Esophagus squamous epithelium (tissue), 5 donors: Measurements from ENCODE around the gene CRYBA4. TPM values are rescaled to one million over a fixed set of nuclear protein-coding genes. Genes with fewer than 3 reads are reported as not detected.

ENCODE experiments used
- DNase-seq: peaks from one replicate; lab custom pipeline; 2025; lab: John Stamatoyannopoulos, UW
- H3K27ac ChIP-seq, 4 donors: fragments of 200-600 bp; sonication (generic); one replicate each; pipeline ENCODE4 v1.5.1; 2016 to 2019; ENCODE audit warnings: mild to moderate bottlenecking in 1 of 4
- H3K27me3 ChIP-seq, 4 donors: fragments of 200-600 bp; sonication (generic); 1 replicate in 3 of 4; 2 replicates in 1 of 4; pipeline versions ENCODE4 v1.5.1 to v1.6.0; 2017 to 2021; ENCODE audit warnings: antibody characterized with exemption in 1 of 4
- H3K36me3 ChIP-seq, 3 donors: fragments of 200-600 bp; sonication (generic); one replicate each; pipeline ENCODE4 v1.5.1; 2016 to 2019
- H3K4me1 ChIP-seq, 3 donors: fragments of 200-600 bp; sonication (generic); one replicate each; pipeline ENCODE4 v1.5.1; 2017 to 2019
- H3K4me3 ChIP-seq, 4 donors: fragments of 200-600 bp; sonication (generic); 1 replicate in 3 of 4; 2 replicates in 1 of 4; pipeline ENCODE4 v1.5.1; 2016 to 2019; ENCODE audit warnings: mild to moderate bottlenecking in 2 of 4, moderate library complexity in 1 of 4
- H3K9me3 ChIP-seq, 3 donors: fragments of 200-600 bp; sonication (generic); one replicate each; pipeline ENCODE4 v1.5.1; 2016 to 2019
- POLR2A ChIP-seq, 4 donors: fragments of 450-650 bp; IDR thresholded peaks; one replicate each; pipeline ENCODE4 v1.6.1; 2017; ENCODE audit warnings: antibody characterized with exemption in 4 of 4, mild to moderate bottlenecking in 4 of 4, moderate library complexity in 3 of 4
- WGBS, 2 donors: methylation state at CpG; one replicate each; pipeline ENCODE4 v1.1.5; 2018; 5-methylcytosine and 5-hydroxymethylcytosine counted together
- intact Hi-C: fragments of 100-400 bp; cut with DNase I; formaldehyde crosslinking; loops from one replicate; pipeline ENCODE4 v1.15.0; 2022
- total RNA-seq, 4 donors: library from RNA; depleted of rRNA; stranded (reverse); fragments of >200 nt; gene quantifications; one replicate each; pipeline ENCODE4 v1.1.0, GENCODE V29; 2016
- TF ChIP-seq, protein P1 (sequence below), 6 experiments: fragments of 450-650 bp in 4 of 6; fragments of 200-600 bp in 2 of 6; sonication (generic) in 2 of 6; IDR thresholded peaks; one replicate each; pipeline ENCODE4 v1.5.1; 2016 to 2019; ENCODE audit warnings: antibody characterized with exemption in 6 of 6, mild to moderate bottlenecking in 4 of 6, moderate library complexity in 4 of 6
- donor health status: DM: yes; HTN: yes; CAD: no.

The CRYBA4 gene
- total RNA-seq, 4 donors from 2014 or later: not detected

DNA sequence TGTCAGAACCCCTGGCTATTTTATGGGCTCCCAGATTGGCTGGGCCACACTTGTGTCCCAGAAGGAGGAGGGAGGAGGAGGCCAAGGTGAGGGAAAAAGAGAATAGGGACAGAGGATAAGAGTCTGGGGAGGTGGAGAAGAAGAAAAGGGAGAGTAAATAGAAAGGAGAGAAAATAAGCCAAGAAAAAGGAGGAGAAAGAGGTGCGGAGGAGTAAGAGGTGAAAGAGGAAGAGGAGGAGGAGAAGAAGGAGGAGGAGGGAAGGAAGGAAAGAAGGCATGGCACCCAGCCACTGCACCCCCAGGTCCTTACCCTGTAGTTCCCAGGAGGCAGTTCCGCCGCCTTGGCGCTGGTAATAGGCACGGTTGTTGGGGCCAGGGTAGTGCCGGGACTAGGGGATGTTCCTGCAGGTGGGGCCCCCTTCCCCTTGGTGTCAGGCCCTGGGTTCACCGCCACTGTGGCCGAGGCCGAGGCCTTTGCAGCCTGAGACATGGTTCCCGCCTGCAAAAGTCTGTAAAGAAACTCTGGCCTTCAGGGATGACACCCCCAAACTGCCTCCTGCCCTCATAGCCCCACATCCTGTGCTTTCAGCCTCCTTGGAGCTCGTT, 5.8 kb upstream of the CRYBA4 start:
- TF ChIP-seq, protein P1, sequence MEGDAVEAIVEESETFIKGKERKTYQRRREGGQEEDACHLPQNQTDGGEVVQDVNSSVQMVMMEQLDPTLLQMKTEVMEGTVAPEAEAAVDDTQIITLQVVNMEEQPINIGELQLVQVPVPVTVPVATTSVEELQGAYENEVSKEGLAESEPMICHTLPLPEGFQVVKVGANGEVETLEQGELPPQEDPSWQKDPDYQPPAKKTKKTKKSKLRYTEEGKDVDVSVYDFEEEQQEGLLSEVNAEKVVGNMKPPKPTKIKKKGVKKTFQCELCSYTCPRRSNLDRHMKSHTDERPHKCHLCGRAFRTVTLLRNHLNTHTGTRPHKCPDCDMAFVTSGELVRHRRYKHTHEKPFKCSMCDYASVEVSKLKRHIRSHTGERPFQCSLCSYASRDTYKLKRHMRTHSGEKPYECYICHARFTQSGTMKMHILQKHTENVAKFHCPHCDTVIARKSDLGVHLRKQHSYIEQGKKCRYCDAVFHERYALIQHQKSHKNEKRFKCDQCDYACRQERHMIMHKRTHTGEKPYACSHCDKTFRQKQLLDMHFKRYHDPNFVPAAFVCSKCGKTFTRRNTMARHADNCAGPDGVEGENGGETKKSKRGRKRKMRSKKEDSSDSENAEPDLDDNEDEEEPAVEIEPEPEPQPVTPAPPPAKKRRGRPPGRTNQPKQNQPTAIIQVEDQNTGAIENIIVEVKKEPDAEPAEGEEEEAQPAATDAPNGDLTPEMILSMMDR (IDR thresholded peaks at IDR 0.05): no peak
- no peak for TF ChIP-seq POLR2A (IDR thresholded peaks at IDR 0.05)
- no peak overlapping the region for H3K4me3 ChIP-seq
- 80 to 81% methylated on average over 11 of the region's 11 CpGs for WGBS, 2 donors
- peaks cover 0 to 20% (median 0%) of the 10 kb centered on the region in 3 donors for H3K4me1 ChIP-seq
- H3K9me3 ChIP-seq: no peaks in the 10 kb centered on the region
- intact Hi-C loops: no loop called here
- peaks cover 0 to 60% (median 2%) of the 10 kb centered on the region in 4 donors for H3K27me3 ChIP-seq
- DNase-seq: no peak
- no peaks in the 10 kb centered on the region for H3K36me3 ChIP-seq
- H3K27ac ChIP-seq: no peak overlapping the region

DNA sequence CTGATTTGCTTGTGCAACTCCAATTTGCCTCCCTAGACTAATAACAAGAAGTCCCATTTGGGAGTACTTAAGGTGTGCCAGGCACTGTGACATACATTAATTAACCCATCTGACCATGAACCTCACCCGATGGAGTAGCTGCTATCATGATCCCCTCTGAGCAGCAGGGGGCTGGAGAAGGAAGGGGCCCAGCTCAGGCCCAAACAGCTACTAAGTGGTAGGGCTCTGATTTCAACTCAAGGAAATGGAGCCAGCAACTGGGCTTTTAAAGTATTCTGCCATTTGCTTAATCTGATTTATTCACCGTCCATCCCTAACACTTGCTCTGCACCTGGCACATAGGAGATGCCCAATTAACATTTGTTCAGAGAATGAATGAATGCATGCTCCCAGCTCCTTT, 5.1 kb upstream of the CRYBA4 start:
- no peak overlapping the region for H3K4me3 ChIP-seq
- no peak for TF ChIP-seq POLR2A (IDR thresholded peaks at IDR 0.05)
- TF ChIP-seq, protein P1 (IDR thresholded peaks at IDR 0.05): no peak
- intact Hi-C loops: no loop called here
- H3K27me3 ChIP-seq: peaks cover 0 to 63% (median 2%) of the 10 kb centered on the region in 4 donors
- H3K27ac ChIP-seq: no peak overlapping the region
- 53 to 86% methylated on average over 2 of the region's 2 CpGs for WGBS, 2 donors
- no peak for DNase-seq
- no peaks in the 10 kb centered on the region for H3K36me3 ChIP-seq
- no peaks in the 10 kb centered on the region for H3K9me3 ChIP-seq
- peaks cover 0 to 20% (median 0%) of the 10 kb centered on the region in 3 donors for H3K4me1 ChIP-seq

DNA sequence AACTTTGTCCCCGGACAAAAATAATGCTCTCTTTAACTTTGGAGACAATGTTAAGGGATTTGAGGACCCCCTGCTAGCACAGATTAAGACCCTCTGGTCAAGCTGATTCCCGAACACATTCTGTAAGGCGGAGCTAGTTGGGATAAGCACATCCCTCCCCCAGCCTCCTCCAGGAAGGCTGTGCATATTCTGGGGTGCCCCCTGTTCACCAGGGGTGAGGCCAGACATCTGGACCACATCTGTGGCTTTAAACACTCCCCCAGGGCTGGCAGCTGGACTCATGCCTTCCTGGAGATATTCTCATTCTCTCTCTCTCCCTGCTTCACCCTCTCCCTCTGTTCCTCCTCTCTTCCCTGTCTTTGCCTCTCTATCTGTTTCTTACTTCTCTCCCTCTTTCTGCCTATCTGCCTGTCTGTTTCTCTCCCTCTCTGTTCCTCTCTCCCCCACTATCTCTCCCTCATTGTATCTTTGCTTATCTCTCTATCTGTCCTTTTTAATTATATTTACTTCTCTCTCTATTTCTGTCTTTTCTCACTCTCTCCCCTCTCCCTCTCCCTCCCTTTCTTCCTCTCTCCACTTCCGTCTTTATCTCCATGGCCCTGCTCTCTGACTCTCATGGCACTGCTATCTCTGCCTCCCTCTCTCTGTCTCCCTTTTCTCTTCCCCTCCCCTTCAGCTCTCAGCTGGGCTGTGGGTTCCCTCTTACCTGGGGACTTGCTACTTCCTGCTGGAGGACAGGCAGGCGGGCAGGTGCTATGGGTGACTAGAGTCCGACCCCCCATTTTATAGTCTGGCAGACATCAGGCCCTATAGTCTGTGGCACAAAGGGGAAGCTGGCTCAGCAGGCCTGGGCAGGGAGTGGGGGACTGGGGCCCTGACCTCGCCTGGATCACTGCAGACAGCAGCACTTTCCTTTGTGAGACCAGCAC, 4.2 kb upstream of the CRYBA4 start, which contains the start of gene CRYBB1:
CRYBB1 (minus strand) TSS at position 757 of the 929 bp plus-strand sequence. CDS start 1,708 bp downstream, outside the sequence.
- no peak for DNase-seq
- Histone ChIP-seq H3K9me3 (no peaks in the 10 kb centered on the region), H3K36me3 (no peaks in the 10 kb centered on the region), H3K27ac (peak within 1 kb of the TSS in 2 of 4 donors; percentile 26 to 52), H3K4me3 (no peak within 1 kb of the TSS), H3K4me1 (peaks cover 0 to 20% (median 0%) of the 10 kb centered on the region in 3 donors), H3K27me3 (peaks cover 0 to 58% (median 2%) of the 10 kb centered on the region in 4 donors)
- 60 to 65% methylated on average over 6 to 7 of the region's 7 CpGs for WGBS, 2 donors
- intact Hi-C loops: no loop called here
- TF ChIP-seq, protein P1 (IDR thresholded peaks at IDR 0.05): no peak

DNA sequence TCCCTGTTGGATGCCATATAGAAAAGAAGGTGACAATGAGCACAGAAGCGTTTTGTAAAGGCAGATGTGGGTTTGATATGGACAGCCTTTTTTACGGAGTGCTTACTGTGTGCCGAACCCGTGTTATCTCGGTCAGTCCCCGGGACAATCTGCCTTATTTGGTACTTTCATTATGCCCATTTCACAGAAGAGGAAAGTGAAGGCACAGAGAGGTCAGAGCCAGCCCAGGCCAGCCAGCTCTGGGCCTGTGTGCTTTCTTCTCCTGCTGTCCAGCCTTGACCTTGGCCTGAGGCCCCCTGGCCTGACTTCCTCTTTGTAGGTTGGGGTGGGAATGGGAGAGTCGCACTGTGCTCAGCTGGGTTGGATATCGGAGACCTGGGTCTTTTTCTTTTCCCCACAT, 3.3 kb upstream of the CRYBA4 start:
- 78 to 90% methylated on average over 8 of the region's 8 CpGs for WGBS, 2 donors
- intact Hi-C loops: no loop called here
- peaks cover 0 to 20% (median 0%) of the 10 kb centered on the region in 3 donors for H3K4me1 ChIP-seq
- no peak for DNase-seq
- TF ChIP-seq POLR2A (IDR thresholded peaks at IDR 0.05): no peak
- TF ChIP-seq, protein P1 (IDR thresholded peaks at IDR 0.05): no peak
- H3K36me3 ChIP-seq: no peaks in the 10 kb centered on the region
- peaks cover 0 to 52% (median 0%) of the 10 kb centered on the region in 4 donors for H3K27me3 ChIP-seq
- peak overlapping the region in 2 of 4 donors; percentile 26 to 52 for H3K27ac ChIP-seq
- H3K4me3 ChIP-seq: no peak overlapping the region
- no peaks in the 10 kb centered on the region for H3K9me3 ChIP-seq
